SJSA1 (cell line): ENCODE results near the gene TMEM52. TPM values are rescaled to one million over a fixed set of nuclear protein-coding genes. Genes with fewer than 3 reads are reported as not detected.
"Not testable (repeated sequence)": the region's sequence is repeated elsewhere in the genome, so short reads cannot be mapped to it uniquely, and the experiment has no call there.

Experiments used
- DNase-seq, 2 experiments: peaks; one replicate each; pipeline ENCODE4 v3.0.0-alpha.2; 2015 to 2020; ENCODE audit warnings: low spot score in 2 of 2, low read depth in 1 of 2
- H3K27ac ChIP-seq: fragments of 250-450 bp; sonication (Bioruptor Pico); 2 replicates; pipeline ENCODE4 v1.5.1; 2020; ENCODE audit warnings: mild to moderate bottlenecking, moderate library complexity
- H3K27me3 ChIP-seq: fragments of 250-450 bp; sonication (Bioruptor Pico); replicated peaks from 2 replicates; pipeline ENCODE4 v1.5.1; 2020; ENCODE audit warnings: mild to moderate bottlenecking, moderate library complexity
- H3K36me3 ChIP-seq: fragments of 250-450 bp; sonication (Bioruptor Pico); 2 replicates; pipeline ENCODE4 v1.5.1; 2020; ENCODE audit warnings: mild to moderate bottlenecking
- H3K4me1 ChIP-seq: fragments of 250-450 bp; sonication (Bioruptor Pico); replicated peaks from 2 replicates; pipeline ENCODE4 v1.6.1; 2021; ENCODE audit warnings: mild to moderate bottlenecking
- H3K4me3 ChIP-seq: fragments of 250-450 bp; sonication (Bioruptor Pico); 2 replicates; pipeline ENCODE4 v1.5.1; 2020; ENCODE audit warnings: mild to moderate bottlenecking
- H3K9me3 ChIP-seq: fragments of 250-450 bp; sonication (Bioruptor Pico); replicated peaks from 2 replicates; pipeline ENCODE4 v1.5.1; 2020; ENCODE audit warnings: mild to moderate bottlenecking
- total RNA-seq: library from RNA; depleted of rRNA; stranded (reverse); fragments of >200 nt; shearing (Covaris generic); gene quantifications from 2 replicates; pipeline ENCODE4 v1.2.3, GENCODE V29; 2014

TMEM52 gene
- total RNA-seq, 1 experiment from 2014 or later, result 0.87 TPM

- no peaks in the 10 kb centered on the region for H3K36me3 ChIP-seq
- H3K4me1 ChIP-seq, result peaks cover 17% of the 10 kb centered on the region
- H3K9me3 ChIP-seq, result 0 out of 2 replicates have a peak, but pooled peaks cover 2% of the 10 kb centered on the region
- peaks cover 9% of the 10 kb centered on the region; the same call in 1 of the 2 replicates for H3K27me3 ChIP-seq
- DNase-seq, result no peak
- H3K27ac ChIP-seq, result no peak overlapping the region
- no peak overlapping the region for H3K4me3 ChIP-seq
Measured at GRCh38 chr1:1941868-1942752, 23.0 kb upstream of the TMEM52 start.

- Histone ChIP-seq H3K4me3 (no peak overlapping the region), H3K27me3 (peaks cover 10% of the 10 kb centered on the region; the same call in 1 of the 2 replicates), H3K9me3 (0 out of 2 replicates have a peak, but pooled peaks cover 2% of the 10 kb centered on the region), H3K36me3 (no peaks in the 10 kb centered on the region), H3K4me1 (peaks cover 17% of the 10 kb centered on the region), H3K27ac (no peak overlapping the region)
- no peak for DNase-seq
Measured at GRCh38 chr1:1941211-1941841, 22.2 kb upstream of the TMEM52 start.

DNA sequence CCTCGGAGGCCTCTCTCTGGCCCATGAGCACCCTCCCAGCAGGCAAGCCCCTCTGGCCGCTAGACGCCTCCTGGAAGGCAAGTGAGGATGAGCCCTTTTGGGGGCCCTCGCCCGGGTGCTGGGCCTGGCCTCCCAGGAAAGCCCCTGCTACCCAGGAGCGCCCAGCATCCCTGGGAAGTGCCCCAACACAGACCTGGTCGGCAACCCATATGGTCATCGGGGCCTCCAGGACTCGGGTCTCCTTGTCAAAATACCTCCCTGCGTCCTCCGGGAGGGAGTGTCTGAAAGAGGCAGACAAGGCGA is 21.0 kb upstream of the TMEM52 start:
- no peak overlapping the region for H3K4me3 ChIP-seq
- 0 out of 2 replicates have a peak, but pooled peaks cover 2% of the 10 kb centered on the region for H3K9me3 ChIP-seq
- H3K27ac ChIP-seq, result no peak overlapping the region
- DNase-seq, result no peak
- peaks cover 10% of the 10 kb centered on the region; the same call in 1 of the 2 replicates for H3K27me3 ChIP-seq
- no peaks in the 10 kb centered on the region for H3K36me3 ChIP-seq
- peaks cover 17% of the 10 kb centered on the region for H3K4me1 ChIP-seq

DNA sequence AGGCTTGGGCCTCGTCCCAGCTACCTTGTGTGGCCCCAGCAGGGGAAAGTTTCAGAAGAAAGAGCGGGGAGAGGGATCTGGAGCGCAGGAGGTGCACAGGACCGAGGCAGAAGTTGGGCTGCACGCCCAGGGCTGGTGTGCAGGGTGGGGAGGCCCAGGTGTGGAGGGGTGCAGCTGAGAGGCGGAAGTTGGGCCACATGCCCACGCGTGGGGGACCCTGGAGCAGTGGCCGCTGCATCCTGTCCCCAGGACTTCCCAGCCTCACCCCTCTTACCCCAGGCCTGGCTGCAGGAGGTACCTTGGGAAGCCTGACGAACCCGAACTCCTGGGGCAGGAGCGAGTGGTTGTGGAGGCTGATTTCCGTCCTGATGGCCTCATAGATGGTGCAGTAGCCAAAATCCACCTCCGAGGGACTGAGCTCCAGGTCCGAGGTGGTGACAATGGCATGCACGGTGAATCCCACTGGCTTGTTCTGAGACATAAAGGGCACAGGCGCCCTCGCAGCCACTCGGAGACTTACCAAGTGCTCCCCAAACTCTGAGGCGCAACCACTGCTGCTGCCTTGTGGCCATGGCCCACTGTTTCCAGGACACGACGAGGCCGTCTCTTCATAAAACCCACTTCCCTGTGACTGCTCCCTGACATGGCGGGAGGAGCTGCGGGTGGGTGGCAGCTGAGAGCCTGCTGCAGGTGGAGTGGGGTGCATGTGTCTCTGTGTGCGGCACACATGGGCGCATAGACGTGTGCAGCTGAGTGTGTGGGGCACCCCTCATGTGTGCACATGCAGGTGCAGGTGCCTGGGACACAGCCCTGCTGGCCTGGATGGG is 20.4 kb upstream of the TMEM52 start:
- no peaks in the 10 kb centered on the region for H3K36me3 ChIP-seq
- no peak overlapping the region for H3K4me3 ChIP-seq
- peaks cover 17% of the 10 kb centered on the region for H3K4me1 ChIP-seq
- H3K27ac ChIP-seq, result no peak overlapping the region
- peaks cover 10% of the 10 kb centered on the region; the same call in 1 of the 2 replicates for H3K27me3 ChIP-seq
- DNase-seq, result no peak
- 0 out of 2 replicates have a peak, but pooled peaks cover 2% of the 10 kb centered on the region for H3K9me3 ChIP-seq

DNA sequence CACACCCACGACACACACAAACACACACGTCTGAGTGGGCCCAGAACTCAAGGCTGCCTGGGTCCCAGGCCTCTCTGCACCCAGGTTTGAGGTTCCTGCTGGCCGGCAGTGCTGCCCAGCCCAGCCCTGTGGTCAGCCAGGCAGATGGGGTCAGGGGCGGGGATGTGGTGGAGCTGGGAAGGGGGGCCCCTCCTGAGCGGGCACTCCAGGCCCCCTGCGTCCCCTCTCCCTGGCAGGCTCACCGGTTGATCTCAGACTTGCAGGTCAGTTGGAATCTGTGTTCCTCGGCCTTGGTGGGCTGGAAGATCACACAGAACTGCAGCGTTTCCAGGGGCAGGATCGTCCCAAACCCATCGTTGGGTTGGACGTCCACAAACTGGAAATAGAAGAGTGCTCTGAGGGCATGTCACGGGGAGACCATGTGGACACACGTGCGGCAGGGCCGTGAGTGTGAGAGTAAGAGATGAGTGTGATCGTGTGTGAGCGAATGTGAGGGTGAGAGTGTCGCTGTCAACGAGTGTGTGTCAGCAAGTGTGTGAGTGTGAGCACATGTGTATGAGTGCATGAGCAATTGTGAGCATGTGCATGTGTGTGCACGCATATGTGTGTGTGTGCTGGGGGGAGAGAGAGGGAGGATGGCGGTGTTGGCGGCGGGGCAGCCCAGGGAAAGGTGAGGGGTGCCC is 19.7 kb upstream of the TMEM52 start:
- Histone ChIP-seq H3K4me3 (no peak overlapping the region), H3K4me1 (peaks cover 12% of the 10 kb centered on the region), H3K9me3 (0 out of 2 replicates have a peak, but pooled peaks cover 2% of the 10 kb centered on the region), H3K36me3 (no peaks in the 10 kb centered on the region), H3K27me3 (peaks cover 10% of the 10 kb centered on the region; the same call in 1 of the 2 replicates), H3K27ac (no peak overlapping the region)
- no peak for DNase-seq

DNA sequence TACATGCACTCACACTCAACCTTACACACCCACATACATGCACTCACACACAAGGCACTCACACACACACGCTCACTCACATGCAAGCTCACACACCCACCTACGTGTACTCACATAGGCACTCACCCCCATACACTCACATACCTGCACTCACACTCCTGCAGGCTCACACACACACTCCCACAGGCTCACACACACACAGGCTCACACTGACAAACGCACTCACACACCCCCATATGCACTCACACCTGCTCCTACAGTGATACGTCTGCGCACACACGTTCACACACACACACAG is 19.1 kb upstream of the TMEM52 start:
- peaks cover 9% of the 10 kb centered on the region for H3K4me1 ChIP-seq
- no peaks in the 10 kb centered on the region for H3K36me3 ChIP-seq
- H3K9me3 ChIP-seq, result 0 out of 2 replicates have a peak, but pooled peaks cover 2% of the 10 kb centered on the region
- no peak overlapping the region for H3K27ac ChIP-seq
- H3K27me3 ChIP-seq, result peaks cover 10% of the 10 kb centered on the region; the same call in 1 of the 2 replicates
- DNase-seq, result no peak
- no peak overlapping the region for H3K4me3 ChIP-seq

- H3K27me3 ChIP-seq, result peaks cover 10% of the 10 kb centered on the region; the same call in 1 of the 2 replicates
- no peak overlapping the region for H3K27ac ChIP-seq
- no peak for DNase-seq
- no peak overlapping the region for H3K4me3 ChIP-seq
- peaks cover 4% of the 10 kb centered on the region for H3K4me1 ChIP-seq
- H3K36me3 ChIP-seq, result no peaks in the 10 kb centered on the region
- H3K9me3 ChIP-seq, result 0 out of 2 replicates have a peak, but pooled peaks cover 2% of the 10 kb centered on the region
Measured at GRCh38 chr1:1937549-1938275, 18.6 kb upstream of the TMEM52 start.

GRCh38 chr1:1937061-1937460 is 18.0 kb upstream of the TMEM52 start:
- DNase-seq, result no peak
- Histone ChIP-seq H3K36me3 (no peaks in the 10 kb centered on the region), H3K4me3 (no peak overlapping the region), H3K9me3 (0 out of 2 replicates have a peak, but pooled peaks cover 2% of the 10 kb centered on the region), H3K4me1 (no peaks in the 10 kb centered on the region), H3K27me3 (peaks cover 8% of the 10 kb centered on the region; the same call in 1 of the 2 replicates), H3K27ac (no peak overlapping the region)

GRCh38 chr1:1934848-1935247 is 15.8 kb upstream of the TMEM52 start:
- H3K27ac ChIP-seq, H3K27me3 ChIP-seq, H3K9me3 ChIP-seq, DNase-seq, H3K4me3 ChIP-seq, H3K36me3 ChIP-seq, H3K4me1 ChIP-seq: not testable (repeated sequence)

- no peak for DNase-seq
- no peak overlapping the region for H3K4me3 ChIP-seq
- H3K36me3 ChIP-seq, result no peaks in the 10 kb centered on the region
- H3K4me1 ChIP-seq, result no peaks in the 10 kb centered on the region
- H3K27ac ChIP-seq, result no peak overlapping the region
- peaks cover 5% of the 10 kb centered on the region for H3K27me3 ChIP-seq
- no peaks in the 10 kb centered on the region for H3K9me3 ChIP-seq
Measured at GRCh38 chr1:1929639-1930545, 10.8 kb upstream of the TMEM52 start.

GRCh38 chr1:1929102-1929638 is 10.1 kb upstream of the TMEM52 start:
- Histone ChIP-seq H3K4me1 (no peaks in the 10 kb centered on the region), H3K27ac (no peak overlapping the region), H3K9me3 (no peaks in the 10 kb centered on the region), H3K4me3 (no peak overlapping the region), H3K36me3 (no peaks in the 10 kb centered on the region), H3K27me3 (peaks cover 5% of the 10 kb centered on the region)
- no peak for DNase-seq
